Gastrocnemius medialis (tissue), 4 donors: Measurements from ENCODE around the gene GALNT18.

Experiments
- CTCF ChIP-seq, 5 experiments: fragments of 450-650 bp in 3 of 5; fragments of 200-600 bp in 2 of 5; sonication (generic) in 2 of 5; IDR thresholded peaks in 4 of 5; conservative IDR thresholded peaks in 1 of 5; 1 replicate in 4 of 5; 2 replicates in 1 of 5; pipeline ENCODE4 v1.5.1; 2016 to 2019; ENCODE audit warnings: antibody characterized with exemption in 5 of 5, mild to moderate bottlenecking in 3 of 5, moderate library complexity in 3 of 5
- POLR2A ChIP-seq, 2 donors: fragments of 450-650 bp; IDR thresholded peaks; one replicate each; pipeline ENCODE4 v1.6.1; 2017; ENCODE audit warnings: antibody characterized with exemption in 2 of 2, mild to moderate bottlenecking in 2 of 2, moderate library complexity in 2 of 2

GRCh38 chr11:11622340-11622706 is 518 bp upstream of the GALNT18 start:
- no peak for TF ChIP-seq CTCF (IDR thresholded peaks at IDR 0.05 in 4 of 5, conservative IDR thresholded peaks at IDR 0.05 in 1 of 5)
- no peak for TF ChIP-seq POLR2A (IDR thresholded peaks at IDR 0.05)
